GM12872 (cell line): Measurements from ENCODE around the gene CACNG4.

ENCODE experiments used
- CTCF ChIP-seq: IDR thresholded peaks from 3 replicates; pipeline ENCODE4 v1.5.1; 2011; ENCODE audit warnings: low read depth, mild to moderate bottlenecking, low read length, moderate library complexity; ENCODE audit not compliant: insufficient read depth

Gene CACNG4

DNA sequence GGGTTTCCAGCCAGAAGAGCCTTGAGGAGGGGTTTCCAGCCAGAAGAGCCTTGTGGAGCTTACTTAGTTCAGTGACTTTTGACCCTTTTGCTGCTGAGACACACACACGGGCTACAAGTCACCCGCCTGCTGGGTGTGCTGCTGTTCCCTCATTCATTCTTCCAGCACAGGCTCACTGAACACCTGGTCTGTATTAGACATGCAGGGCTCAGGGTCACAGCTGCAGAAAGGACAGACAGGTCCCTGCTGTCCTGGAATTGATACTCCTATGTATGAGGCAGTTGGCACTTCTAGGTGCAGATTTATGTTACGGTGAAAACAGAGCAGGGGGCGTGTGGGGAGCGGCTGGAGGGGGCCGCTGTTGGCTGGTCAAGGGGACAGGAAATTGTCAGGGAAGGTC lies 6.8 kb downstream of the CACNG4 start:
- TF ChIP-seq CTCF: no peak

DNA sequence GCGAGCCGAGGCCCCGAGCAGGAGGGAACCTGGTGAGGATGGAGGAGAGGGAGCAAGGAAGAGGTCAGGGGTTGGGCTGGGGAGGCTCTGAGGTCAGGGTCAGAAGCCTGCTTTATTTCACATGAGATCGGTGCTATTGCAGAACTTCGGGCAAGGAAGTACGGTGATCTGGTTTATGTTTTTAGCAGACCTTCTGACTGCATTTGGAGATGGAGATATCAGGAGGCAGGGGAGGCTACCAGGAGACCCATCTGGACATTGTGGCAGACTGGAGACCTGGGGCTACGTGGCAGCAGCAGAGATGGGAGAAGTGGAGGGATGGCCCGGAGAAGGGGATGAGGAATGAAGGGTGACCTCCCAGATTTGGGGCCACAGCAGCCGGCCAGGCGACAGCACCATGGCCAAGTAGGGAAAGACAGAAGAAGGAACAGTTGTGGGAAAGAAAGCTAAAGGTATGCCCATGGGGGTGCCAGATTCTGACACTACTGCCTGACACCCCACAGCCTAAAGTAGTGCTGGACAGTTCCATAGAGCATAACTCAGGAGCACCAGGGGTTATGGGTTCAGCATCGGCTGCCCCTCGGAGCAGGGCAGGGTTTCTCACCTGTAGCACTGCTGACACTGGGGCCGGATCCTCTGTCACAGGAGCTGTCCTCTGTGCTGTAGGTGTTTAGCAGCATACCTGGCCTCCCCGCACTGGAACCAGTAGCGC lies 7.4 kb downstream of the CACNG4 start:
- TF ChIP-seq CTCF: no peak

DNA sequence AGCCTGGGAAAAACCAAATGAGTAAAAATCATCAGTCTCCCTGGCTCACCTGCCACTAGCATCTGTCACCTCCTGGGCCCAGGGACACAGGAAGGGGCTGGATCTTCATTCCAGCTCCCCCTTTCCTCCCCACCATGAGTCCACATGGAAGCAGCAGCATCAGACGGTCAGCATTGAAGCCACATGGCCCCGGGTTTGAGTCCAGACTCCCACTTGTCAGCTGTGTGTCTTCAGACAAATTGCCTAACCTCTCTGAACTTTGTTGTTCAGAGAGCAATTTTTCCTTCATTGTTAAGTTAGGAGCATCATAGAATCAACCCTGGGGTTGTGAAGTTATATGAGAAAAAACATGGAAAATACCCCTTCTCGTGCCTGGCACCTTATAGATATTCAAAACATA lies 10.7 kb downstream of the CACNG4 start:
- TF ChIP-seq CTCF: no peak

DNA sequence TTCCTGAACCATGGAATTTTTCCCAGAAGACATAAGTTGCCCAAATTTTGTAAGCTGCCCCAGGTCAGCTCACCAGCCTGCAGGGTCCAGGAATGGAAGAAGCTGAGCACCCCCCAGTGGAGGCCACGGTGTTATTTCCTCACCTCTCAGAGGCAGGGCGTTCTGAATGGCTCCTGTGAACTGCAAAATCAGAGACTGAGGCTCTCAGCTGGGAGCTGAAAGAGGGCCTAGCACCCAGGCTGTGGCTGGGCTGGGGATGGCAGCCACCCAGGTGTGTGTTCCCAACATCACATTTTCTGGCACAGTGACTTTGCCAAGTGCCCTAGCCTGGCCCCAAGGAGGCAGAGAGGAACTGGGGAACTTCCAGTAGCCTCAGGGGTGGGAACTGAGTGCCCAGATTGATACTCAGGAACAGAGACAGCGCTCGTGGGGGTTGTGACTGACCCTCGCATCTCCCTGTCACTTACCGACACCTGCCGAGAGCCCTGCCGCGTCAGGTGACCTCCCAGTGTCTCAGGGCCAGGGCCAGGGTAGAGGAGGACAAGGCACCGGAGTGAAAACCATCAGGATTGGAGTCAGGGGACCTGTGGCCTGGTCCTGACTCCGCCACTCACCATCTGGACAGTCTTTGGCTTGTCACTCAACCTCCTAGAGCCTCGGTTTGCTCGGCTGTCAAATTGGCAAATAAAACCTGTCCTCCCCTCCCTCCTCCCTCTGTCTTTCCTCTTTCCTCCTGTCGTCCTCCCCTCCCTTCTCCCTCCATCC lies 11.3 kb downstream of the CACNG4 start:
- TF ChIP-seq CTCF: 0 out of 3 replicates have a peak, but pooled peaks have one; percentile 15

GRCh38 chr17:66976379-66976663 lies 11.8 kb downstream of the CACNG4 start:
- no peak for TF ChIP-seq CTCF

- no peak for TF ChIP-seq CTCF
These were observed 12.3 kb downstream of the CACNG4 start for GRCh38 chr17:66976781-66977201.

- TF ChIP-seq CTCF: no peak
These were observed 14.1 kb downstream of the CACNG4 start for GRCh38 chr17:66978514-66979061.
